Midbrain (tissue), 1 donor: ENCODE results near the gene CCNH.

Source experiments
- DNase-seq: peaks from one replicate; lab custom pipeline; 2025; lab: John Stamatoyannopoulos, UW

Gene CCNH

GRCh38 chr5:87412630-87413342 is at the start of gene CCNH:
CCNH (minus strand) TSS chr5:87412930; CDS start chr5:87412794, 136 bp downstream.
- peak; percentile 99 for DNase-seq

DNA sequence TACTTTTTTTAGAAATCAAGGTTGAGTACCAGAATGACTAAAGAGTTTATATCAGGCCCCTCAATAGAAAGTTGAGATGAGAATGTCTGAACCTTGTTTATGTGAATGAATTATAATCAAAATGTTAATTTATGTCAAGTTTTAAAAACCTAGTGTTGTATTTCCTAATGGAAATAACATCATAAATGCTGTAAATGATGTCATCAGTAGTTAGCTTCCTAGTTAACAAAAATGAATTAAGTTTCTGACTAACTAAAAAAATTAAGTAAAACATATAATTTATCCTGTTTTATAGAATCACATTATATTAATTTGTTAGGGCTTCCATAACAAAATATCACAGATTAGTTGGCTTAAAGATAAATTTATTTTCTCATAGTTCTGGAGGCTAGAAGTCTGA is 45.0 kb upstream of the CCNH start:
- DNase-seq = no peak

DNA sequence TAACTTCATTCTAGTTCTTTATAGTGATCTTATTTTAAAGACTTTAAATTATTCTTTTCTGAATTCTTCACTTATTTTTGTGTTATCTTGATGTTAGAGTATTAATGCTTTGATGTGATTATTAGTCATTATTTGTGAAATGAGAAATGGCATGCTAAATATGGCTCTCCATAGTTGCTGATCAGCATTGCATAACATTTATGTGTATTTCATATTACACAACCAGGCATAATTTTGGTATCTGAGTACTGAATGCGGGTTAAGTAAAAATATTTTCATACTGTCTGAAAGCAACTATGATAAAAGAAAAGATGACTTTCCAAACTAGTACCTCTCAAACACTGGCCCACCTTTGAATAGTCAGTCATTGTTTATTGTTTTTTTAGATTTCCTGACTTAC is 41.1 kb upstream of the CCNH start:
- DNase-seq = no peak

- no peak for DNase-seq
Measured at GRCh38 chr5:87452837-87453236, 40.1 kb upstream of the CCNH start.

DNA sequence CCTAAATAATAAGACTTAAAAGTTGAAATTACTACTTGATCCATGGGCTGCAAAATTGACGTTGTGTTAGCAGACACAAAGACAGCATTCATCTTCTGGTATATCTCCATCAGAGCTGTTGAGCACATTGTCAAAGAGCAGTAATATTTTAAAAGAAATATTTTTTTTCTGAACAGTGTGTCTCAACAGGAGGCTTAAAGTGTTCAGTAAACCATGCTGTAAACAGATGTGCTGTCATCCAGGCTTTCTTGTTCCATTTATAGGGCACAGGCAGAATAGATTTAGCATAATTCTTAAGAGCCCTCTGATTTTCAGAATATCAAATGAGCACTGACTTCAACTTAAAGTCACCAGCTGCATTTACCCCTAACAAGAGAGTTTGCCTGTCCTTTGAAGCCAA is 29.7 kb upstream of the CCNH start:
- DNase-seq = no peak

DNA sequence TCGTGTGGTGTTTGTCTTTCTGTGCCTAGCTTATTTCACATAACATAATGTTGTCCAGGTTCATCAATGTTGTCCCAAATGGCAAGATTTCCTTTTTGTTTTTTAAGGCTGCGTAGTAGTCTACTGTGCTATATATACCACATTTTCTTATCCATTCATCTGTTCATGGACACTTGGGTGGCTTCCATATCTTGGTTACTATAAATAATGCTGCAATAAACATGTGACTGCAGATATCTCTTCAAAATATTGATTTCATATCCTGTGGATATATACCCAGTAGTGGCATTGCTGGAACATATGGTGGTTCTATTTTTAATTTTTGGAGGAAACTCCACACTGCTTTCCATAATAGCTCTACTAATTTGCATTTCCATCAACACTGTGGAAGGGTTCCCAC is 25.5 kb upstream of the CCNH start:
- DNase-seq = no peak

- DNase-seq = no peak
Measured at GRCh38 chr5:87437724-87438123, 25.0 kb upstream of the CCNH start.

- no peak for DNase-seq
Measured at GRCh38 chr5:87435144-87435694, 22.5 kb upstream of the CCNH start.

DNA sequence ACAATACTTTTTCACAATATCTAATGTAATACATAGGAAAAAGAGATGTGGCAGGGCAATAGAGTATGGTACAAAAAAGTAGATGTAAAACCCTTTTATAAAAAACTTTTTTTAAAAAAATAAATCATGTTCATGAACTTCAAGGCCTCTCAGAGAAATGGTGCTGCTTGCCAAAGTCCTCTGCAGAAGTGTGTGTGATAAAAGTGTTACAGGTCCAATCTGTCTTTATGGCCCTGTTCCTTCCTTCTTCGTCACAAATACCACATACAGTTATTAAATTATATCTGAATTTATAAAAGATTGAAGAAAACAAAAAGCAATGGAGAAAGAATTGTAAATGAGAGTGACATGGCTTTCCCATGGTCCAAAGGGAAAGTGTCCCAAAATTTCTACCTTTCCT is 21.7 kb upstream of the CCNH start:
- DNase-seq = no peak

GRCh38 chr5:87433945-87434344 is 21.2 kb upstream of the CCNH start:
- no peak for DNase-seq

DNA sequence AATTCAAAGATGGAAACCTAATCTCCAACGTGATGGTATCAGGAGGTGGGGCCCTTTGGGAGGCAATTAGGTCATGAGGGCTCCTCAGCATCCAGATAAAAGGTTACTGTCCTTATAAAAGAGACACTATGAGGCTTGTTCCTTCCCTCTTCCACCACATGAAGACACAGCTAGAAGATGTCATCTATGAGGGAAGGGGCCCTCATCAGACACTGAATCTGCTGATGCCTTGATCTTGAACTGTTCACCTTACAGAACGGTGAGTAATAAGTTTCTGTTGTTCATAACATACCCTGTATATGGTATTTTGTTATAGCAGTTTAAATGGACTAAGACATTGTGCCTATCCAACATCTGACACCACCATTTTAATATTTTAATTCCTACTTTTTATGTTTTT is 19.7 kb upstream of the CCNH start:
- DNase-seq = no peak

DNA sequence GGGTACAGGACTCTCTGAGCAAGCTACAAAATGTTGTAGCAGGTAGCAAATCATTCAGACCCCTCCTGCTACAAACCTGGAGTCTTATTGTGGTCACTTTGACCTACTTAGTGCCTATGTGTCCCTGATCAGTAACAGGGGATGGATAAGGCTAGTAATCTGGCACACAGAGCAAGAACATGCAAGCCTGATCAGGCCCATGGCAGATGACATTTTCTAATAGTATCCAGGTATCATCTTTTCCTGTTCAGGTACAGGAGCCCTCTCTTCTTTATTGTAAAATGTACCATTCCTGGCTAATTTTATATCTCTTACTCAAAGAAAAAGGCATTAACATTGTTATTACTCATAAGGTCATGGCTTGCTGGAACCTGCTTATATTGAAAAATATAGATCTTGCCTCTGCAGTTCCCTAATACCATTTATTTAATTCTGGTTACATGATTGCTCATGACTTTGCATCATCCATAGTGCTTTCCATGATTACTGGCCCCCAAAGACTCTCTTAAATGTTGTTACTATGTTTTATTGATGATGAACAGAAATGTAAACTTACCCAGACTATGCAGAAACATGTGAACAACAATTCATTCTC is 18.2 kb upstream of the CCNH start:
- DNase-seq = no peak

DNA sequence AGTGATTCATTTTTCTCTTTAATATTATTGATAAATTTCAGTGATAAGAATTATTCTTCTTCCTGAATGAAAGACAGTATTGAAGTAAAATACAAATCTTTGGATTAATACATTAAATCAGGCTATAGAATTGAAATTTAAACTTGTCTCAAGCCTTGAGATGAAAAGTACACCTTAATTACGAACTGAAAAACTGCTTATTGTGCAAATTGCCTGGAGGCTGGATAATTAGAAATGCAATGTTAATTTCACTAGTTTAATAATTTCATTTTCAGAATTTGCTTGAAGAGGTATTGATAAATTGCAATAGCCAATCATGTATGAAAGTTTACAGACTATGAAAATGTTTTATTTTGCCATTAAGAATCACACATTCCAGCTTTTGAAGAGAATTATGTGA is 11.0 kb upstream of the CCNH start:
- DNase-seq = no peak

- DNase-seq = no peak
Measured at GRCh38 chr5:87421307-87421706, 8.6 kb upstream of the CCNH start.

GRCh38 chr5:87418506-87418905 is 5.8 kb upstream of the CCNH start:
- DNase-seq = no peak

DNA sequence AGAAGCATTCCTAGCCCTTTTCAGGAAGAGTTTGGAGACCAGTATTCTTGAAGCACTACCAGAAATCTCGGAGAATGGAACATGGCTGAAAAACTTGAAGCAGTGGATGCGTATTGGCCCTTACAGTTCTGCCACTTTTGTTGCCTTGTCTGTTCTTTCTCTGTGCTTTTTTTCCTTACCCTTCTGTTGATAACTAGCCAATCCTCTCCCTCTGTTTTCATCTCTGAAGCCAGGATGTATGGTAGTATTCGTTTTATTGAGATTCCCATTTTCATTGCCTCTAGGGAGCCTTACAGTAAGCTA is 564 bp upstream of the CCNH start:
- DNase-seq = peak; percentile 53

DNA sequence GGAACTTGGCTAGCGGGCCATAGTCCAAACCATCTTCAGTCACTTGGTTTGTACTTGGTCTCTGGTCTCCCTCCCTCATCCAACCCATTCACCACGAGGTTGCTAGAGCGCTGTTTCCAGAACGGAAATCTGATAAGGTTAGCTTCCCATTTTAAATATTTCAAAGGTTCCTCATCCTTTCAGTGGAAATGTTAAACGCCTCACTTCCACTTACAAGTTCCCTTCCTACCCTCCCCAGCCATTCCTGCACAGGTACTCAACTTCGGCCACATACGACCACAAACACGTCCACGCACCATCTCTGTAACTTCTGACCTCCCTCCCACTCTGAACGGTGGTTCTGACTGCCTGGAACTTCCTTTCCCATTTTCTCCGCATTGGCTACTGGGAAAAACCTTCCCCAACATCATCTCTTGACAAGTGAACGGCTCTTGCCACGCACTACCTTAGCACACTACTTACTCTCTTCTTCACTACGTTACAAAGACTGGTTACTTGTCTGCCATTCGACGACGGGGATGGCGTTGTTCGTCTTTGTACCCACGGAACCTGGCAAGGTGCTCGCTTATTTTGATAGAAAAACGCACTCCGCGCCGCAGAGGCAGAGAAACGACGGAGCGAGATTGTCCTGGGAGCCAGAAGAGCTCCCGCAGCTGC is 629 bp downstream of the CCNH start:
- peak; percentile 67 for DNase-seq

DNA sequence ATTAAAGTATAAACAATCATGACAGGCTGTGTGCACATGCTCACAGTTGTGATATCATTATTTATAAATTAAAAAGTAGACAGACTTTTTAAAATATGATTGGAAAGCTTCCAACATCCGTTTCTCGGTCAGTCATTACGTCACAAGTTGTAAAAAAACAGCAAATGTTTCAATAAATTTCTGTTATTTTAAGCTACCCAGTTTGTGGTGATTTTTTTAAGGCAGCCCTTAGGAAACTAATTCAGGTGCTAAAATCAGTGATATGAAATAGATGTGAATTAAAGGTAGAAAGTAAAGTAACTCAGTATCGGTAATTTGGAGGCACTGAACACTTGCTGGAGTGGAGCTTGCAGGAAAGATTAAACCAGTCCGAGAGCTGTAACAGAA is 1.2 kb downstream of the CCNH start:
- DNase-seq = no peak

DNA sequence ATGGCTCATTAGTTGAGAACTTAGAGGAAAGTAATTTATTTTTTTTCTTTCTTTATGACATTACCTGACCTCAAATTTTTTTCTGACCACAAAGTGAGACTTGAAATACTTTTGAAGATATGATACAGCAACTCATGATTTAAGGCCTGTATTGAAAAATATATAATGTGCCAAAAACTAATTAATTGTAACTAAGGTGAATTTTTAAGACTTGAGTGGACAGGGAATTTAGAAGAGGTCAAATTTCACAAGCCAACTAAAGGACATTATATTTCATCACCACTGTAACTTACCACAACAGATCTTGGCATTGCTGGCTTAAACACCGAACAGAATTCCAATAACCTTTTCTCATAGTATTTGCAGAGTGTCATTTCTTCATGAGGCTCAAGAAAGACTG is 1.8 kb downstream of the CCNH start:
- DNase-seq = no peak

DNA sequence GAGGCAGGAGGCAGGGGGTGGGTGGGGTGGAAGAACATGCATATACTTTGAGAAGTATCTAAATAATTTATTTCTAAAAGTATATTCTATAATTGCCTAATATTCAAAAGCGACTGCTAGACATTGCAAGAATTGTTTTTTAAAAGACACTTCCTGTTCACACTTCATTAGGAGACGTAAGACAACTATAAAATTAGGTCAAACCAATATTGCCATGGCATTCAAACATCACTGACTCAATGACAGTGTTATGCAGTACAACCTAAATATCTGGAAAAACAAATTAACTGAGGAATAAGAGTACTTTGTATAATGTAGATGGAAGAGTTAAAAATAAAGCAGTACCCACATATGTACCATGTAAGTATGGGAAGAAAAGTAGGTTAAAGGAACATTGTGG is 4.5 kb downstream of the CCNH start:
- DNase-seq = no peak

DNA sequence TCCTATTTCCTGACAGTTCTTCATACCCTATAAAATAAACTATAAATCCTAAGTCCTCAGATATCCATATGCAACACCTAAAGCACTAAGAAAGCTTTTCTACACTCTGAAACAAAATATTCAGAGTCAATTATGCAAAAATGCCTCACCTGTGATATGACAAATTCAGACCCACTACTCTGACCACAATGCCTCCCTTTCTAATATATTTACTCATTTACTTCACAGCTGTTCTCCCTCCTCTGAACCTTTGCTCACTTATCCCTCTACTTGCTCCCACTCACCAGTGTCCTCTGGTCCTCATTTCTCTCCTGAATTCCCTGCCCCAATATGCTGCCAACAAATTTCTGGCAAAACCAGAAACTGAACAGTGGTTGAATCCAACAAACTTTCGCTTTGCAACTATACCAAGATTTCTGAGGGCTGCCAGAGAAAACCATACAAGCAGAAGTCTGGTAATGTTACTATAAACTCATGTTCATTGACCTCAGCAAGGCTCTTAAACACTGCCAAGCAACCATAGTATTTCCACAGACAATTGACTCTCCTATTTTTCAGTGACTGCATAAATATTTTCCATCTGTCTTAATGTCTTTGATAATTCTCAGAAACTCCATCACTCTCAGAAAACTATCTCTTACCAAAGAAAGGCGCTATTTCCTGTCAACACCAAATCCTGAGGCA is 7.1 kb downstream of the CCNH start:
- no peak for DNase-seq

DNA sequence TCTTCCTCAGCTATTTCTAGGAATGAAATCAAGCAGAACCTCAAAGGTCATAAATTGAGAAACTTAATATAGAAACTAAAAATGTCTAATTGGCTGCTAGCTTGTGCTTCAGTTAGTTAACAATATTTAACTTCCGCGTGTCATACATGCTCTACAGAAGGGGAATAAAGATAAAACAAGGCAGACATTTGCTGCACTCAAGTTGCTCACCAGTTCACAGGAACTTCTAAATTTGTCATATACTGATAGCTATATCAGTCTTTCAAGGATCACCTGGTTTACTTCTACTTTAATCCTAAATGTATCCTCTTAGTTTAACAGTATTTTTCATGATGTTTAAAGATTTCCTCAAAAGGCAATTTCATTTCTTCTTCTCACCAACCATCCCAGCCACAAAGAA is 8.4 kb downstream of the CCNH start:
- no peak for DNase-seq

GRCh38 chr5:87403899-87404298 is 8.8 kb downstream of the CCNH start:
- DNase-seq = no peak
